SKM-1 (cell line): Measurements from ENCODE around the gene DMPK.
"Not testable (repeated sequence)": the region's sequence is repeated elsewhere in the genome, so short reads cannot be mapped to it uniquely, and the experiment has no call there.

Experiments
- DNase-seq: peaks from one replicate; lab custom pipeline; 2025; ENCODE audit not compliant: unreplicated experiment; lab: John Stamatoyannopoulos, UW

The DMPK gene

DNA sequence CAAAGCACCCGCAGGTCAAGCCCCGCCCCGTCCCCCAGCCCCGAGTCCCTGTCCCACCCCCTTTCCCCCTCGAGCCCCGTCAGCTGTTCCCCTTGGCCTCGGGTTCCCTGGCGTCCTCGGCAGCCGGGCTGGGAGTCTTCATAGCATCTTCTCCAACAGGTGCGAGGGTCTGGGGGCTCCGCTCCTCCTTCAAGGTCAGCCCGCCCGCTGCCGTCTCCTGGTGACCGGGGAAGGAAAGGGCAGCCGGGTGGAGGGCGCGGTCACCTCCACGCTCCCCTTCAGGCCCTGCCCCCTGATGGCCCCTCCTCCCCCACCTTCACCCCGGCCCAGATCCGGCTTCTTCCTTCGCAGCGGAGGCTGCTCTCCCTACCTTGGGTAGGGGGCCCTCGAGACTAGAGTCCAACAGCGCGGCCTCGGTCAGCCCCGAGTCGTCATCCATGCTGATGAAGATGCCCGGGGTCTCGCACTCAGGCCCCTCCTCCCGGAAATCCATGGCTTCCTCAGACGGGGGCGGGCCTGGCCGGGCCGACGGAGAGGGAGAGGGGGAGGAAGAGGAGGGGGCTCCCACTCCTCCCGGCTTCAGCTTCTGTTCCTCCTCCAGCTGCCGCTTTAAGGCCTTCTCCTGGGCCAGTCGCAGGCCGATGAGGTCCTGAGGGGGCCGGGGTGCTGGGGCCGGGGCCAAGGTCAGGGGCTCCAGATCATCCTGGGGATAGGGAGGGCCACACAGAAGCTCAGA lies 33.4 kb upstream of the DMPK start:
- DNase-seq = no peak

DNA sequence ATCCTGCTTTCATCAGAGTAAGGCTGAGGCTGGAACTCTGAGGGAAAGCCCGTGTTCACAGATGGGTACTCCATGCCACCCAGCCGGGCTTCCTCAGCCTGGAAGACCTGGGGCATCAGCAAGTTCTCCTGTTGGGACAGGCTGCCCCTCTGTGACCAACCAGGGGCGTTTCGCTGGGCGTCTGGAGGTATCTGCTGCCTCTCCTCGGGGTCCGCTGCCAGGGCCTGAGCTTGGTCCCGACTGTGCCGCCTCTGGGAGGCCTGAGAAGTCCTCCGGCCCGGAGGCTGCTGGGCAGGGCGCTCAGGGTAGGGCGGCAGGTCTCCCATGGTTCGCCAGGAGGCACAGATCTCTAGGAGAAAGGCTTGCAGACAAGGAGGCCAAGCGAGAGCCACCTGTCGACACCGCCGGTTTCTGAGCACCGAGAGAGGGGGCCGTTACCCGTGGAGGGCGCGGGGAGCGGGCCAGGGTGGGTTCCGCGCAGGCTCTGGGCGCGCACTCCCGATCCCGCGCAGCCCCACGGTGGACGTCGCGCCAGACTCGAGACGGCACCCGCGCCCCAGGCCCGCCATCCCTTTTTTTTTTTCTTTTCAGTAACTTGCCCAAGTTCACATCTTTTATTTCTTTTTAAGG lies 32.7 kb upstream of the DMPK start, which contains the start of gene RSPH6A:
Gene RSPH6A (minus strand): TSS at position 458 of the 630 bp plus-strand sequence. CDS start 132 bp downstream, at position 326.
- DNase-seq = no peak

DNA sequence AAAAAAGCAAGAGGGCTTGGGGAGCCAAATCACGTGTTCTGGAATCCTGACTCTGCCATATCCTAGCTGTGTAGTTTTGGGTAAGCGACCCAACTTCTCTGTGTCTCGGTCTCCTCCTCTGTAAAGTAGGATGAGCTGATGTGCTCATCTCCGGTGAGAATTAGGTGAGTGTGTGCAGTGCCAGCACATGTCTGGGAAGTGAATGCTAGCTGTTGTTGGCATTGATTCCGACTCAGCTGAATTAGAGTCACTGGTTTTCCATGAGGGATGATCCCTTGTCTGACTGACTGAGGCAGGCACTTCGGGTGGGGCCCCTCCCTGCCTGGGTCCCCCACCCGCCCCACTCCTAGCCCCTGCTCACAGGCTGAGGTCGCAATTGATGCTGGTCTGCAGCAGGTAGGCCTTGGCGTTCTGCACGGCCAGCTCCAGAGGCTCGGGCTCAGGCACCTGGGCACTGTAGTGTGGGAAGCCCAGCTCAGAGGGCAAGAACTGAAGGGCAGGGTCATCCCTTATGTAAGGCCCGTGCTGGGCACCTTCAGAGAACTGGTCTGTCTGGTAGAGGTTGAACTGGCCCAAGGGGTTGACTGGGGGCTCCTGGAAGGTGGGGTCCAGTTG lies 32.0 kb upstream of the DMPK start:
- no peak for DNase-seq

DNA sequence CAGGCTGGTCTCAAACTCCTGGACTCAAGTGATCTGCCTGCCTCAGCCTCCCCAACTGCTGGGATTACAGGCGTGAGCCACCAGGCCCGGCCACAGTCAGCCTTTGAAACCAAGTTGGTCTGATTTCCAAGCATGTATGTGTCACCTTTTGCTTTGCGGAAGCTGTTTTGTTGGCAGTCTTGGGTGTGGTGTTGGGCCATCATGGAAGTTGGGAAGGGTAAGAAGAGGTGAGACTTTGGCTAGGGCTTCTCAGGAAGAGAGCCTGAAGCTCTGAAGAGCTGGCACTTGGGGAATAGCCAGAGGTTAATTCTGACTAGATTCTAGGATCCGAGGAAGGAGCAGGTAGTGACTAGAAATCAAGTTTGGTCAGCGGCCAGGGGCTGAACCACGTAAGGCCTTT lies 30.0 kb upstream of the DMPK start:
- no peak for DNase-seq

DNA sequence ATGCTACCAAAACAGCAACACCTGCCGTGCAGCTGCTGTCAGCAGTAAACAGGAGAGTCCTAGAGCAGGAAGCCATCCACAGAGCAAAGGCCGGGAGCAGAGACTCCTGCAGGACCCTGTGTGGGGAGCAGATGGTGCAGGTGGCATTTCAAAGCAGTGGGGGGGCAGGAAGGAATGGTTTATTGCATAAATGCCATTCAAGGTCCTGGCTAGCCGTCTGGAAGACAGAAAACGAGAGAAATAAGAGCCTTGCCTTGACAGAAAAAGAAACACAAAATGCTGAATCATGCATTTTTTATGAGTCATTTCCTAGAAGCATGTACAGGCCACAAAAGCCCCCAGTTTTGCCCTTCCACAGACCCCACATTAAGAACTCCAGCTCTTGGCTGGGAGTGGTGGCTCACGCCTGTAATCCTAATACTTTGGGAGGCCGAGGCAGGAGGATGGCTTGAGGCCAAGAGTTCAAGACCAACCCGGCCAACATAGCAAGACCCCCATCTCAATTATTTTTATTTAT lies 27.4 kb upstream of the DMPK start:
- no peak for DNase-seq

DNA sequence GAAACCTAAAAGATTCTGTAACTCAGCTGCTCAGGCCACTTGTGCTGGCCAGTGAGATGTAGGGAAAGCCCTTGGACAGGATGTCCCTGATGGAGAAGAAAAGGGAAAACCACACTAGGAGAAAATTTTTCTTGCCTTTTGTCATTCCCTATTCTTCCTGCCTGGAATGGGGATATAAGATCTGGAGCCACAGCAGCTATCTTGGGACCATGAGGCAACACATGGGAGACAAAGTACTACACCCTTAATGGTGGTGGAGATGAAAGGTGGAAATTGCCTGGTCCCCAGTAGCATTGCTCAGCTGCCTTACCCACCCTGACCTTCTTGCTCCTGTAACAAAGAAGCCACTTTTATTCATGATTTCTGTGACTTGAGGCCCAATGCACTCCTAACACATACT lies 23.4 kb upstream of the DMPK start:
- DNase-seq = no peak

DNA sequence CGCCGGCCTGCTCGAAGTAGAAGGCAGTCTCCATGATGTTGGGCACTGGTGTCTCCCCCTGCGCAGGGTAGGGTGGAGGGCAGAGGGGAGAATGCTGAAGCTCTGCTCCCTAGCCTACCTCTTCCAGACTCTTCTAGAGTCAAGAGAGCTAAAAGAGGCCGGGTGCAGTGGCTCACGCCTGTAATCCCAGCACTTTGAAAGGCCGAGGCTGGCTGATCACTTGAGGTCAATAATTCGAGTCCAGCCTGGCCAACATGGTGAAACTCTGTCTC lies 22.6 kb upstream of the DMPK start:
- no peak for DNase-seq

DNA sequence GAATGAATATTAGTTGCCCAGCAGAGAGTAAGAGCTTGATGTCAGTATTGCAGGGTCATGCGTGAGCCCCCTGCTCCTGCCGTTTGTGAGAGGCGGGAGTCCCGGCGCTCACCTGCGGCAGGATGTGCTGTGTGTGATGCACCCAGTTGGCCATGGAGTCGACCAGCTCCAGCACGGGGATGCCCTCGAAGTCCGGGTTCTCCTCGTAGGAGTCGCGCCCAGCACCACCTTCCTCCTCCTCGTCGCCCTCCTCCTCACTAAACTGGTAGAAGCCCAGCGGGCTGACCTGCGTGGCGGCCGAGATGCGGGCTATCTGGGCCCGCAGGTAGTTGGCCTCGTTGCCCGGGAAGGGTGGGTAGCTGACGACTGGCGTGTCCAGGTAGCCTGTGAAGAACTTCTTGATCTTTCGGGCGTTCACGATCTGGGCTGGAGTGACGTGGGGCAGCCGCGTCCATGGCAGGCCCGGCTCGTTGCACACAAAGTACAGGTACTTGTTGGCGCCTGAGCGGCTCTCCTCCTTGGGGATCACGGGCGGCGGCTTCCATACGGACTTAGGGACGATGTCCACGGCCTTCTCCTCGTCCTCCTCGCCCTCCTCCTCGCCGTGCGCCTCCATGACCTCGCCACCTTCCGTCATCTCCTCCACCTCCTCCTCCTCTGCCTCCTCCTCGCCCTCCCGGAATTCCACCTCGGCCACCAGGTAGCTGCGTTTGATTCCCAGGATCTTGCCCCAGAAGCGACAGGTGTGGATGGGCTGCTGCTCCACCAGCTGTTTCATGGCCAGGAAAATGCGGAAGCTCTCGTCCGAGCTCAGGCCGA lies 22.1 kb upstream of the DMPK start:
- DNase-seq = no peak

DNA sequence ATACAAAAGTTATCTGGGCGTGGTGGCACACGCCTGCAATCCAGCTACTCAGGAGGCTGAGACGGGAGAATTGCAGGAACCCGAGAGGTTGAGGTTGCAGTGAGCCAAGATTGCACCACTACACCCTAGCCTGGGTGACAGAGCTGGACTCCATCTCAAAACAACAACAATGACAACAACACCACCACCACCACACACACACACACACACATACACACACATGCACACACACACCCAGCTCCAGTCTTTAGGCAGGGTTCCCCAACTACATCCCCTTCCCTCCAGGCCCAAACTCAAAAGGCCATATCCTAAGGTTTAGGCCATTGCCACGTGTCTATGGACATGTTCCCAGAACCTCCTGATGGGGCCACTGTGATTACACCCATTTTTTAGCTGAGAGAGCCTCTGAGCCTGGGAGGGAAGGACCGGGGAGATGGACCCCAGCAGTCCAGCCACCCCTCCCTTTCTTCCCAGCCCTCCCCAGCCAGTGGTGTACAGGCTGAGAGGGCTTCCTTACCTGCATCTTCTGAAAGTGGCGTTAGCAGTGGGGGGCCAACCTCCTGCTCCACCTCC lies 19.4 kb upstream of the DMPK start:
- DNase-seq = no peak

DNA sequence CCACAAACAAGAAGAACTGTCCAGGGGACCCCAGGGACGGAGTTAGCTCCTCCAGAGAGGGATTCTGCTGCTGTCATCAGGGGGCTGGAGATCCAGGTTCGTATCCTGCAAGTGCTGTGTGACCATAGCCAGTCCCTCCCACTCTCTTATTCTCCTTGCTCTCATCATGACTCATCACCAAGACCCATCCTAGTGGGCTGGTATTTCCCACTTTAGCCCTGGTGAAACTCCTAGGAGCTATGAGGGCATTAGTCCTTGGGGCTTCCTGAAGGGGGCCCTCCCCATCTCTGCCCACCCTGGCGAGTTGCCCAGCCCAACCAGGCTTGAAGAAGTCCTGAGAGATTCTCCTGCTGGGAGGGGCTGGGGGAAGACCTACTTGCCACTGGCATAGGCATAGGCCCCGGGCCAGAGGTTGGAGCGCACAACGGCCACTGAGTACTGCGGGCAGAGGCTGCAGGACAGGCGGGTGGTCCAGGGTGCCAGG lies 17.8 kb upstream of the DMPK start:
- no peak for DNase-seq

DNA sequence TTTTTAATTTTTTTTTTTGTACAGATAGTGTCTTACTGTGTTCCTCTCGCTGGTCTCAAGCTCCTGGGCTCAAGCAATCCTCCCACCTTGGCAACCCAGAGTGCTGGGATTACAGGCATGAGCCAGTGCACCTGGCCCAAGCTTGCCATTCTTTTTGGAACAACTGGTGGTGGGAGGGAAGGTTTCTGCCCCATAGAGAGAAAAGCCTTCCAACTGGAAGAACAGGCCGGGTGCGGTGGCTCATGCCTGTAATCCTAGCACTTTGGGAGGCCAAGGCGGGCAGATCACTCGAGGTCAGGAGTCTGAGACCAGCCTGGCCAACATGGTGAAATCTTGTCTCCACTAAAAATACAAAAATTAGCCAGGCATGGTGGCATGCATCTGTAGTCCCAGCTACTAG lies 17.3 kb upstream of the DMPK start:
- not testable (repeated sequence) for DNase-seq

DNA sequence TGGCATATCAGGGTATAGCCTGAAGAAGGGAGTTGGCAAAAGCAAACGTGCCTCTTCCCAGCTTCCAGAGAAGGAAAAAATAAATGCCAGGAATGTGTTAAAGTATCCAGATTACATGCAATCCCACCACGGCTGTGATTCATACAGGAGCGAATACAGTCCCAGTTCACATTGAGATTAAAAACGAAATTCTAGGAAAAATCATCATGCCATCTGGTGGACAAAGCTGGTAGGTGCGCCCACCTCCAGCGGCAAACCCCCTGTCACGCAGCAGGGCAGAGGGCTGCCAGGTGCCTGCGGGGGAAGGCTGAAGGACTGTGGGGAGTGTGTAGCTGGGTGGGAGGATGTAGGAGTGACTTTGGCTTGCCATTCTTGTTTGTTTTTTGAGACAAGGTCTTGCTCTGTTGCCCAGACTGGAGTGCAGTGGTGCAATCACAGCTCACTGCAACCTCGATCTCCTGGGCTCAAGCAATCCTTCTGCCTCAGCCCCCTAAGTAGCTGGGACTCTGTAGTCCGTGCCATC lies 16.8 kb upstream of the DMPK start:
- no peak for DNase-seq

DNA sequence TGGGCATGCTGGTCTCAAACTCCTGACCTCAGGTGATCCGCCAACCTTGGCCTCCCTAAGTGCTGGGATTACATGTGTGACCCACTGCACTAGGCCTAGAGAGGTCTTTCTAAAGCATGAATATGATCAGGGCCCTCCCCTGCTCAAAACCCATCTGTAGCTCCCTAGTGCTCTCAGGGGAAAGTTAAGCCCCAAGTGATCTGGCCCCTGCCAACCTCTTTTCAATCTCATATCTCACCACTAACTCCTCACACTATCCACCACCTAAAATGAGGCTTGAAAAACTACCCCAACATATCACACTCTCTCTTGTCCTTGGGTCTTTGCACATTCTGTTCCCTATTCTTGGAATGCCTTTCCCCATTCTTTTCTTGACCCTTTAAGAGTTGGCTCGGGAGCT lies 12.3 kb upstream of the DMPK start:
- DNase-seq = no peak

DNA sequence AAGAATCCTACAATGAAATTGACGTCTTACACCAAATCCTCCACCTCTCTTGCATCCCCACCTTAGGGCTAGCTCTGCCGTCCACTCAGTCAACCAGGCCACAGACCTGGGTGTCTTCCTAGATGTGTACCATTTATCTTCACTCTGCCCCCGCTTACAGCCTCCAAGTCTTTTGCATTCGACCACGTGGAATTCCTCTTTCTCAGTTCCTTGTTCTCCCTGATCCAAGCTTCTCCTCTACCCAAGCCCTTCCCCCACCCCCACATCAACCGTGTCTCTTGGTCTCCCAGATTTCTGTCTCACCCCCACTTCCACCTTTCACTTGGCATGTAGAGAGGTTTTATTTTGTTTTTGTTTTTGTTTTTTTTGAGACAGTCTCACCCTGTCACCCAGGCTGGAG lies 11.6 kb upstream of the DMPK start:
- DNase-seq = no peak

DNA sequence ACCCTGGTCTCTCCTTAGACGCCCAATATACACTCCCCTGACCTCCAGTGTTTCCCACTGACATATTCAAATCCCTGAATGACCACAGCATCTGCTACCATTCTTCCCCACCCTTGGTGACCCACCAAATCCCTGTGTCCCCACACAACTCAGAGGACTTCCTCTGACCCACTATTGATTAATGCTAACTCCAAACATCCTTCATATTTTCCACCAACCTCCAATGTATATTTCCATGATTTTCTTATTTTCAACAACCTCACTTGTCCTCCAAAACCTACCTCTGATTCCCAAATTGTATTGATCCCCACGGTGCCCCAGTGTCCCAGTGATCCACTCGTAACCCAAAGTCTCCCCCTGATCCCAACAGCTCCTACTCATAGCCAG lies 10.9 kb upstream of the DMPK start:
- DNase-seq = no peak

DNA sequence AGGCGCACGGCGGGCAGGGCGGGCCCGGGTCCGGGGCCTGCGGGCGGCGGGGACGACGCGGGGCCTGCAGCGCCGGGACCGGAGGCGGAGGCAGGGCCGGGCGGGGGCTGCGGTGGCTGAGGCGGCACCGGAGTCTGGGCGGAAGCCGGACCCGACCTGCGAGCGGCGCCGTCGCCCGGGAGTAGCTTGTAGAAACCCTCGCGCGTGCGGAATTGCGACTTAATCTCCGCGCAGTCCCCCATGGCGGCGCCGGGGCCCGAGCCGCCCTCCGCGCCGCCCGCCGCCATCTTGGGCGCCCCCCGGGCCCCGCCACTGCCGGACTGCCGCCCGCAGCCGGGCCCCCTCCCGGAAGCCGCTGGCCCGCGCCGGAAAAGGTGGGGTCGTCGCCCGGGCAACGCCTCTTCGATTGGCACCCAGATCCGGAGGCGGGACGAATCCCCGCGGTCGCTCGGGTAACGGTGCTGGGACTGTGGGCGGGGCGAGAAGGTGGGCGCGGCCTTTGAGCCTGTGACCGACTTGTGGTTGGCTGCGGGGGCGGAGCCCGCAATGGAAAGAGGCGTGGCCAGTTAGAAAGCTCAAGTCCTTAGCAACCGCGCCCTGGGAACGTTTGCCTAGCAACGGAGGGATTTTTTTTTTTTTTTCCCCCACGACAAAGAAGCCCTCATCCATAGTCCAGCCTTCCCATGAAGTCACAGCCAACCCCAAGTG lies 10.3 kb upstream of the DMPK start, which contains the start of gene DMWD:
Gene DMWD (minus strand): TSS at position 376 of the 708 bp plus-strand sequence. CDS start 89 bp downstream, at position 287.
- no peak for DNase-seq

DNA sequence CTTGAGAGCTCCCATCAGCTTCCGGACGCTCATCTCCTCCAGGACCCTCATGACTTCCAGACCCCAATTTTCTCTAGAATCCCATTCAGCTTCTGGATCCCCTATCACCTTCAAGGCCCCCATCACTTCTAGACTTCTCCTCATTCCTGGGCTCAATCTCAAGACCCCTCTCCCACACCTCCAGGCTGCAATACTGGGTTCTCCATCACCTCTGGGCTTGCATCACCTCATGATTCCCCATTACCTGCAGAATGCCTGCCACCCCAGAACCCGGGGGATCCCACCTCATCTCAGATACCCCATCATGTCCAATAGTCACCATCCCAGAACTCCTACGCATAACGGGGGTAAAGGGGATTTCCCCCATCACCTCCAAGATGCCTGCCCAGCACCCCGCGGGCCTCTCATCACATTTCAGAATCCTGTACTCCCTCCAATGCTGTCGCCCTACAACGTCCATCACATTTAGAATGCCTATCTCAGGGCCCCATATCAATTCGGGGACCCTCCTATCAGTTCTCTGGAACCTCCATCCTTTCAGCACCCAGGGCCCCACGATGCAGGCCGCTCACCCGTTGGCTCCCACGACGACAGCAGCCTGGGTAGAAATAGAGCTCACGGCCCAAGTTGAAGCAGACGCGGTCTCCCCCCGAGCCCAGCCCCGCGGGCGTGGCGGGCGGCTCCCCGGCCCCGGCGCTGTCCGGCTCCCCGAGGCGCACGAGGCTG lies 9.6 kb upstream of the DMPK start:
- no peak for DNase-seq

DNA sequence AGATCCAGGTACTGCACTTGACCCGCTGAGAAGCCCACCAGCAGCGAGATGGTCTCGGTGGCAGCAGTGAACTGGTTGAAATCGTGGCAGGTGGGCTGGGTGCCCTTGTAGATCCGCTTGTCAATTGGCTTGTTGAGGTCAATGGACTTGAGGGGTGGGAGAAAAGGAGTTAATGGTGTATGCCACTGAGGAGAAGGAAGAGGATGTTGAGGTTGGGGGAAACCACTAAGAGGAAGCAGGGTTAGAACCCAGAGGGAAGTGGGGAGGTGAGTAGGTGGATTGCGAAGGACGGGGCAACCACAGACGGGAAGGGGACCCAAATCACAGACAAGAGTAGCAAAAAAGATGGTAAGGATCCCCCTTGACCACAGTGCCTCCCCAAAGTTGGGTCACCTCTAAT lies 8.7 kb upstream of the DMPK start:
- DNase-seq = peak; percentile 70

DNA sequence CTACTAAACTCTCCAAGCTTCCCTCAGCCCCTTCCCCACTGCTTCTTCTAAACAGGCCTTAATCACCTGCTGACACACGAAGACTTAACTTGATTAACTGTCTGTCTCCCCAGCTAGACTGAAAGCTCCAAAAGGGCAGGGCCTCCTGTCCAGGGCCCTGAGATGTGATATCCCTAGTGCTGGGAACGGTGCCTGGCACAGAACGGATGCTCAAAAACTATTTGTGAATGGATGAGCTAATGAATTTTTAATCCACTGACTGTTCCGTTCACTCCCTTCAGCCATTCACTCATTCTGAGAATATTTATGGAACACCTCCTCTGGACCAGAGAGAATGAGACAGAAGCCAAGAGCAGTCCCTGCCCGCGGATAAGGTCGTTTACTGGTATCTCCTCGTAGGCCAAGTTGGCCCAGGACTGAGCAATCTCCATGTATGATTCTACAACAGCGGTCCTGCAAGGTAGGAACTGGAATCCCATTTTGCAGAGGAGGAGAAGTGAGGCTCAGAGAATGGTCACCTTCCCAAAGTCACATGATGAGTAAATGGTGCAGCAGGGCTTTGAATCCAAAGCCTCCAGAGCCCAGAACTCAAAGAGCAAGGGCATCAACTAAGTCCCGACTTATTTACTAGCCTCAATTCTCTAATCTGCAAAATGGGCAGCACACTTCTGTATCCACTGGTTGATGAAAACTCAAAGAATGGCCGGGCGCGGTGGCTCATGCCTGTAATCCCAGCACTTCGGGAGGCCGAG lies 6.9 kb upstream of the DMPK start:
- no peak for DNase-seq
